DMS53 treated with DMSO at 0.1 percent for 48 hours (cell line): ENCODE measurements around the gene CAPN13.

Source experiments
- DNase-seq: peaks from one replicate; lab custom pipeline; 2025; ENCODE audit not compliant: unreplicated experiment; lab: John Stamatoyannopoulos, UW

Gene CAPN13

GRCh38 chr2:30765876-30766470, 41.3 kb downstream of the CAPN13 start:
- DNase-seq = no peak

GRCh38 chr2:30765191-30765590, 42.1 kb downstream of the CAPN13 start:
- no peak for DNase-seq

GRCh38 chr2:30764021-30764800, 43.0 kb downstream of the CAPN13 start:
- DNase-seq = no peak

GRCh38 chr2:30763151-30763660, 44.0 kb downstream of the CAPN13 start:
- no peak for DNase-seq

GRCh38 chr2:30761226-30761625, 46.0 kb downstream of the CAPN13 start:
- DNase-seq = no peak

GRCh38 chr2:30759481-30759880, 47.8 kb downstream of the CAPN13 start:
- DNase-seq = no peak

- DNase-seq = no peak
These were observed 49.0 kb downstream of the CAPN13 start for GRCh38 chr2:30758191-30758651.

GRCh38 chr2:30757749-30758148, 49.5 kb downstream of the CAPN13 start:
- DNase-seq = no peak

- no peak for DNase-seq
These were observed 50.3 kb downstream of the CAPN13 start for GRCh38 chr2:30756971-30757370.

GRCh38 chr2:30756051-30756719, 51.1 kb downstream of the CAPN13 start:
- no peak for DNase-seq

GRCh38 chr2:30753630-30754029, 53.6 kb downstream of the CAPN13 start:
- no peak for DNase-seq

- DNase-seq = no peak
These were observed 54.4 kb downstream of the CAPN13 start for GRCh38 chr2:30752811-30753210.

GRCh38 chr2:30747206-30747605, 60.0 kb downstream of the CAPN13 start:
- DNase-seq = peak; percentile 1

- DNase-seq = no peak
These were observed 62.4 kb downstream of the CAPN13 start for GRCh38 chr2:30744823-30745222.

- no peak for DNase-seq
These were observed 65.7 kb downstream of the CAPN13 start for GRCh38 chr2:30741576-30741975.

GRCh38 chr2:30738141-30738911, 68.9 kb downstream of the CAPN13 start:
- DNase-seq = no peak

- DNase-seq = no peak
These were observed 70.0 kb downstream of the CAPN13 start for GRCh38 chr2:30737326-30737610.

GRCh38 chr2:30736461-30737325, 70.6 kb downstream of the CAPN13 start:
- DNase-seq = no peak

- no peak for DNase-seq
These were observed 73.2 kb downstream of the CAPN13 start for GRCh38 chr2:30733876-30734520.

- no peak for DNase-seq
These were observed 74.4 kb downstream of the CAPN13 start for GRCh38 chr2:30732876-30733275.
